ENCODE data around the gene KY.

The KY gene

GRCh38 chr3:134624537-134625287, 26.1 kb downstream of the KY start:
- TF ChIP-seq EP300 (IDR thresholded peaks at IDR 0.05; ENCODE audit: borderline replicate concordance), result no peak
- TF ChIP-seq RAD21 (IDR thresholded peaks at IDR 0.05; ENCODE audit: low read depth), result no peak

GRCh38 chr3:134623615-134624245, 27.1 kb downstream of the KY start:
- TF ChIP-seq CREB1 (IDR thresholded peaks at IDR 0.05; ENCODE audit: low read depth) (no peak), EGR1 (IDR thresholded peaks at IDR 0.05) (no peak), ZBTB7A (IDR thresholded peaks at IDR 0.05; ENCODE audit: low read depth) (no peak), RAD21 (IDR thresholded peaks at IDR 0.05; ENCODE audit: low read depth) (no peak), MAX (IDR thresholded peaks at IDR 0.05) (no peak), YY1 (IDR thresholded peaks at IDR 0.05; ENCODE audit: low read depth) (no peak), USF1 (IDR thresholded peaks at IDR 0.05) (no peak), NFIC (IDR thresholded peaks at IDR 0.05) (no peak), EP300 (IDR thresholded peaks at IDR 0.05; ENCODE audit: borderline replicate concordance) (no peak), TAF1 (IDR thresholded peaks at IDR 0.05; ENCODE audit: low read depth) (no peak), REST (IDR thresholded peaks at IDR 0.05; ENCODE audit: low read depth) (no peak)

GRCh38 chr3:134622806-134623365, 27.9 kb downstream of the KY start:
- no peak for TF ChIP-seq CREB1 (IDR thresholded peaks at IDR 0.05; ENCODE audit: low read depth)
- TF ChIP-seq CEBPB (IDR thresholded peaks at IDR 0.05), result no peak
- TF ChIP-seq EGR1 (IDR thresholded peaks at IDR 0.05), result no peak
- no peak for TF ChIP-seq NFIC (IDR thresholded peaks at IDR 0.05)
- no peak for TF ChIP-seq USF1 (IDR thresholded peaks at IDR 0.05)
- TF ChIP-seq RAD21 (IDR thresholded peaks at IDR 0.05; ENCODE audit: low read depth), result no peak
- no peak for TF ChIP-seq TCF12 (IDR thresholded peaks at IDR 0.05; ENCODE audit: low read depth)
- no peak for TF ChIP-seq TEAD4 (IDR thresholded peaks at IDR 0.05)
- no peak for TF ChIP-seq MAX (IDR thresholded peaks at IDR 0.05)
- TF ChIP-seq FOXM1 (IDR thresholded peaks at IDR 0.05; ENCODE audit: borderline replicate concordance, low read depth), result no peak
- no peak for TF ChIP-seq ZBTB7A (IDR thresholded peaks at IDR 0.05; ENCODE audit: low read depth)
- TF ChIP-seq YY1 (IDR thresholded peaks at IDR 0.05; ENCODE audit: low read depth), result no peak
- TF ChIP-seq REST (IDR thresholded peaks at IDR 0.05; ENCODE audit: low read depth), result no peak
- TF ChIP-seq TAF1 (IDR thresholded peaks at IDR 0.05; ENCODE audit: low read depth), result no peak
- TF ChIP-seq EP300 (IDR thresholded peaks at IDR 0.05; ENCODE audit: borderline replicate concordance), result no peak

- TF ChIP-seq FOXM1 (IDR thresholded peaks at IDR 0.05; ENCODE audit: borderline replicate concordance, low read depth) (no peak), YY1 (IDR thresholded peaks at IDR 0.05; ENCODE audit: low read depth) (no peak), CREB1 (IDR thresholded peaks at IDR 0.05; ENCODE audit: low read depth) (no peak), RAD21 (IDR thresholded peaks at IDR 0.05; ENCODE audit: low read depth) (no peak), CEBPB (IDR thresholded peaks at IDR 0.05) (no peak), TCF12 (IDR thresholded peaks at IDR 0.05; ENCODE audit: low read depth) (no peak), EP300 (IDR thresholded peaks at IDR 0.05; ENCODE audit: borderline replicate concordance) (no peak), REST (IDR thresholded peaks at IDR 0.05; ENCODE audit: low read depth) (no peak), EGR1 (IDR thresholded peaks at IDR 0.05) (no peak), TAF1 (IDR thresholded peaks at IDR 0.05; ENCODE audit: low read depth) (no peak), NFIC (IDR thresholded peaks at IDR 0.05) (no peak)
Measured at GRCh38 chr3:134621854-134622253, 29.0 kb downstream of the KY start.

Measured in Ishikawa (cell line).